Measurements from ENCODE around the gene PRSS50.

GRCh38 chr3:46715507-46716175 is 2.0 kb downstream of the PRSS50 start:
- TF ChIP-seq, protein P1, sequence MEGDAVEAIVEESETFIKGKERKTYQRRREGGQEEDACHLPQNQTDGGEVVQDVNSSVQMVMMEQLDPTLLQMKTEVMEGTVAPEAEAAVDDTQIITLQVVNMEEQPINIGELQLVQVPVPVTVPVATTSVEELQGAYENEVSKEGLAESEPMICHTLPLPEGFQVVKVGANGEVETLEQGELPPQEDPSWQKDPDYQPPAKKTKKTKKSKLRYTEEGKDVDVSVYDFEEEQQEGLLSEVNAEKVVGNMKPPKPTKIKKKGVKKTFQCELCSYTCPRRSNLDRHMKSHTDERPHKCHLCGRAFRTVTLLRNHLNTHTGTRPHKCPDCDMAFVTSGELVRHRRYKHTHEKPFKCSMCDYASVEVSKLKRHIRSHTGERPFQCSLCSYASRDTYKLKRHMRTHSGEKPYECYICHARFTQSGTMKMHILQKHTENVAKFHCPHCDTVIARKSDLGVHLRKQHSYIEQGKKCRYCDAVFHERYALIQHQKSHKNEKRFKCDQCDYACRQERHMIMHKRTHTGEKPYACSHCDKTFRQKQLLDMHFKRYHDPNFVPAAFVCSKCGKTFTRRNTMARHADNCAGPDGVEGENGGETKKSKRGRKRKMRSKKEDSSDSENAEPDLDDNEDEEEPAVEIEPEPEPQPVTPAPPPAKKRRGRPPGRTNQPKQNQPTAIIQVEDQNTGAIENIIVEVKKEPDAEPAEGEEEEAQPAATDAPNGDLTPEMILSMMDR (IDR thresholded peaks at IDR 0.05 in 4 of 5, conservative IDR thresholded peaks at IDR 0.05 in 1 of 5): no peak
- no peak for TF ChIP-seq POLR2A (IDR thresholded peaks at IDR 0.05)

Measured in gastrocnemius medialis (tissue), 4 donors.